ENCODE data around the gene IFI30. TPM values are rescaled to one million over a fixed set of nuclear protein-coding genes. Genes with fewer than 3 reads are reported as not detected.
A peak's percentile ranks its signal among the peaks of the same experiment; 100 is the strongest.

IFI30 gene
- polyA plus RNA-seq, 1 of the 3 experiments (the other 2 are of a cell fraction) = 11.6 TPM

DNA sequence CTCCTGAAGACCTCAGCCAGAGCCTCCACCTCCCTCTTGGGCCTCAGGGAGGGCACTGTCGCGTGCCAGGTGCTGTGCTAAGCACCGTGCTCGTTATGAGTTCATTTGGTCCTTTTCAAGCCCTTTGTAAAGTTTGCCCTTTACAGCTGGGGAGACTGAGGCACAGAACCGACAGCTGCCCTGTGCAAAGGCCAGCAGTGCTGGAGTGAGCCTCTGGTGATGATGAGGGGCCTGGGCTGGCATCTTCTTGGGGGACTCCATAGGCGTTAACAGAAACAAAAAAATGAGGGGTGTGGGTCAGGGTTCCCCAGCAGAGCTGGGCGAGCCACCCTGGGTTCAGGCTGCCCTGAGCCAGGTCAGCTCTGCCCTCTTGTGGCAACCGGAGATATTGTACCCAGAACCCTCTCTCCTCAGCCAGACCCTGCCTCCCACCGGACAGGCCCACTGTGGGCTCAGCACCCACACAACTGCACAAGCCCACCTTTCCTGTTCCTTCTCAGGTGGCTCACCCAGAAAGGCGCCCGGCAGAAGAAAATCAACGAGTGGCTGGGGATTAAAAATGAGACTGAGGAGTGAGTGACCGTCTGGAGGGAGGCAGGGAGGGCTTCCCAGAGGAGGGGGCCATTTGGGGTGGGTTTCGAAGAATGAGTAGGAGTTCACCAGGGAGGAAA is 5.5 kb upstream of the IFI30 start:
- H3K4me2 ChIP-seq = no peak overlapping the region
- 61% methylated on average over 14 of the region's 14 CpGs for WGBS (ENCODE audit: low lambda C conversion rate)
- no peak for TF ChIP-seq RXRA (IDR thresholded peaks at IDR 0.05; ENCODE audit: borderline replicate concordance, low read depth)
- no peak for TF ChIP-seq POLR2AphosphoS5 (IDR thresholded peaks at IDR 0.05; ENCODE audit: low read depth, low read length)
- TF ChIP-seq TCF12 (IDR thresholded peaks at IDR 0.05) = no peak
- TF ChIP-seq, protein P1, sequence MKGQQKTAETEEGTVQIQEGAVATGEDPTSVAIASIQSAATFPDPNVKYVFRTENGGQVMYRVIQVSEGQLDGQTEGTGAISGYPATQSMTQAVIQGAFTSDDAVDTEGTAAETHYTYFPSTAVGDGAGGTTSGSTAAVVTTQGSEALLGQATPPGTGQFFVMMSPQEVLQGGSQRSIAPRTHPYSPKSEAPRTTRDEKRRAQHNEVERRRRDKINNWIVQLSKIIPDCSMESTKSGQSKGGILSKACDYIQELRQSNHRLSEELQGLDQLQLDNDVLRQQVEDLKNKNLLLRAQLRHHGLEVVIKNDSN (IDR thresholded peaks at IDR 0.05; ENCODE audit: borderline replicate concordance, low read depth) = no peak
- TF ChIP-seq, protein P2, sequence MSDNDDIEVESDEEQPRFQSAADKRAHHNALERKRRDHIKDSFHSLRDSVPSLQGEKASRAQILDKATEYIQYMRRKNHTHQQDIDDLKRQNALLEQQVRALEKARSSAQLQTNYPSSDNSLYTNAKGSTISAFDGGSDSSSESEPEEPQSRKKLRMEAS (IDR thresholded peaks at IDR 0.05; ENCODE audit: low read depth) = no peak
- peak; percentile 77 for TF ChIP-seq RAD21 (IDR thresholded peaks at IDR 0.05; ENCODE audit: low read length)
- TF ChIP-seq, protein P3, sequence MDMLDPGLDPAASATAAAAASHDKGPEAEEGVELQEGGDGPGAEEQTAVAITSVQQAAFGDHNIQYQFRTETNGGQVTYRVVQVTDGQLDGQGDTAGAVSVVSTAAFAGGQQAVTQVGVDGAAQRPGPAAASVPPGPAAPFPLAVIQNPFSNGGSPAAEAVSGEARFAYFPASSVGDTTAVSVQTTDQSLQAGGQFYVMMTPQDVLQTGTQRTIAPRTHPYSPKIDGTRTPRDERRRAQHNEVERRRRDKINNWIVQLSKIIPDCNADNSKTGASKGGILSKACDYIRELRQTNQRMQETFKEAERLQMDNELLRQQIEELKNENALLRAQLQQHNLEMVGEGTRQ (IDR thresholded peaks at IDR 0.05; ENCODE audit: borderline replicate concordance, low read depth, low read length) = no peak
- no peak for TF ChIP-seq GATA2 (CRISPR knock-in tag; IDR thresholded peaks at IDR 0.05)
- no peak for TF ChIP-seq GABPA (IDR thresholded peaks at IDR 0.05; ENCODE audit: low read depth)
- no peak for TF ChIP-seq NRF1 (IDR thresholded peaks at IDR 0.05; ENCODE audit: low read depth, low read length)
- TF ChIP-seq SIN3A (IDR thresholded peaks at IDR 0.05; ENCODE audit: borderline replicate concordance, low read depth, low read length) = no peak
- TF ChIP-seq, protein P4, sequence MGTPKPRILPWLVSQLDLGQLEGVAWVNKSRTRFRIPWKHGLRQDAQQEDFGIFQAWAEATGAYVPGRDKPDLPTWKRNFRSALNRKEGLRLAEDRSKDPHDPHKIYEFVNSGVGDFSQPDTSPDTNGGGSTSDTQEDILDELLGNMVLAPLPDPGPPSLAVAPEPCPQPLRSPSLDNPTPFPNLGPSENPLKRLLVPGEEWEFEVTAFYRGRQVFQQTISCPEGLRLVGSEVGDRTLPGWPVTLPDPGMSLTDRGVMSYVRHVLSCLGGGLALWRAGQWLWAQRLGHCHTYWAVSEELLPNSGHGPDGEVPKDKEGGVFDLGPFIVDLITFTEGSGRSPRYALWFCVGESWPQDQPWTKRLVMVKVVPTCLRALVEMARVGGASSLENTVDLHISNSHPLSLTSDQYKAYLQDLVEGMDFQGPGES (IDR thresholded peaks at IDR 0.05; ENCODE audit: low read depth, low read length) = no peak
- peak; percentile 51 for TF ChIP-seq SMC3 (IDR thresholded peaks at IDR 0.05; ENCODE audit: low read depth, low read length)
- no peak for TF ChIP-seq TEAD4 (IDR thresholded peaks at IDR 0.05; ENCODE audit: borderline replicate concordance, insufficient read depth)
- TF ChIP-seq MEF2A (IDR thresholded peaks at IDR 0.05; ENCODE audit: borderline replicate concordance, low read depth) = no peak
- no peak for TF ChIP-seq TAF1 (IDR thresholded peaks at IDR 0.05; ENCODE audit: borderline replicate concordance, low read depth, low read length)
- TF ChIP-seq, protein P5, sequence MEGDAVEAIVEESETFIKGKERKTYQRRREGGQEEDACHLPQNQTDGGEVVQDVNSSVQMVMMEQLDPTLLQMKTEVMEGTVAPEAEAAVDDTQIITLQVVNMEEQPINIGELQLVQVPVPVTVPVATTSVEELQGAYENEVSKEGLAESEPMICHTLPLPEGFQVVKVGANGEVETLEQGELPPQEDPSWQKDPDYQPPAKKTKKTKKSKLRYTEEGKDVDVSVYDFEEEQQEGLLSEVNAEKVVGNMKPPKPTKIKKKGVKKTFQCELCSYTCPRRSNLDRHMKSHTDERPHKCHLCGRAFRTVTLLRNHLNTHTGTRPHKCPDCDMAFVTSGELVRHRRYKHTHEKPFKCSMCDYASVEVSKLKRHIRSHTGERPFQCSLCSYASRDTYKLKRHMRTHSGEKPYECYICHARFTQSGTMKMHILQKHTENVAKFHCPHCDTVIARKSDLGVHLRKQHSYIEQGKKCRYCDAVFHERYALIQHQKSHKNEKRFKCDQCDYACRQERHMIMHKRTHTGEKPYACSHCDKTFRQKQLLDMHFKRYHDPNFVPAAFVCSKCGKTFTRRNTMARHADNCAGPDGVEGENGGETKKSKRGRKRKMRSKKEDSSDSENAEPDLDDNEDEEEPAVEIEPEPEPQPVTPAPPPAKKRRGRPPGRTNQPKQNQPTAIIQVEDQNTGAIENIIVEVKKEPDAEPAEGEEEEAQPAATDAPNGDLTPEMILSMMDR (IDR thresholded peaks at IDR 0.05) = peak; percentile 70
- TF ChIP-seq, protein P6, sequence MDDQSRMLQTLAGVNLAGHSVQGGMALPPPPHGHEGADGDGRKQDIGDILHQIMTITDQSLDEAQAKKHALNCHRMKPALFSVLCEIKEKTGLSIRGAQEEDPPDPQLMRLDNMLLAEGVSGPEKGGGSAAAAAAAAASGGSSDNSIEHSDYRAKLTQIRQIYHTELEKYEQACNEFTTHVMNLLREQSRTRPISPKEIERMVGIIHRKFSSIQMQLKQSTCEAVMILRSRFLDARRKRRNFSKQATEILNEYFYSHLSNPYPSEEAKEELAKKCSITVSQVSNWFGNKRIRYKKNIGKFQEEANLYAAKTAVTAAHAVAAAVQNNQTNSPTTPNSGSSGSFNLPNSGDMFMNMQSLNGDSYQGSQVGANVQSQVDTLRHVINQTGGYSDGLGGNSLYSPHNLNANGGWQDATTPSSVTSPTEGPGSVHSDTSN (IDR thresholded peaks at IDR 0.05) = no peak
- TF ChIP-seq NFIC (IDR thresholded peaks at IDR 0.05; ENCODE audit: borderline replicate concordance) = no peak
- TF ChIP-seq, protein P7, sequence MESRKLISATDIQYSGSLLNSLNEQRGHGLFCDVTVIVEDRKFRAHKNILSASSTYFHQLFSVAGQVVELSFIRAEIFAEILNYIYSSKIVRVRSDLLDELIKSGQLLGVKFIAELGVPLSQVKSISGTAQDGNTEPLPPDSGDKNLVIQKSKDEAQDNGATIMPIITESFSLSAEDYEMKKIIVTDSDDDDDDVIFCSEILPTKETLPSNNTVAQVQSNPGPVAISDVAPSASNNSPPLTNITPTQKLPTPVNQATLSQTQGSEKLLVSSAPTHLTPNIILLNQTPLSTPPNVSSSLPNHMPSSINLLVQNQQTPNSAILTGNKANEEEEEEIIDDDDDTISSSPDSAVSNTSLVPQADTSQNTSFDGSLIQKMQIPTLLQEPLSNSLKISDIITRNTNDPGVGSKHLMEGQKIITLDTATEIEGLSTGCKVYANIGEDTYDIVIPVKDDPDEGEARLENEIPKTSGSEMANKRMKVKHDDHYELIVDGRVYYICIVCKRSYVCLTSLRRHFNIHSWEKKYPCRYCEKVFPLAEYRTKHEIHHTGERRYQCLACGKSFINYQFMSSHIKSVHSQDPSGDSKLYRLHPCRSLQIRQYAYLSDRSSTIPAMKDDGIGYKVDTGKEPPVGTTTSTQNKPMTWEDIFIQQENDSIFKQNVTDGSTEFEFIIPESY (IDR thresholded peaks at IDR 0.05; ENCODE audit: borderline replicate concordance, low read depth) = no peak
- TF ChIP-seq EZH2phosphoT487 (IDR thresholded peaks at IDR 0.05; ENCODE audit: borderline replicate concordance, low read depth) = no peak
- TF ChIP-seq JUND (IDR thresholded peaks at IDR 0.05) = no peak
- TF ChIP-seq CHD2 (IDR thresholded peaks at IDR 0.05; ENCODE audit: low read length, partially characterized antibody) = no peak
- no peak for TF ChIP-seq EP300 (IDR thresholded peaks at IDR 0.05; ENCODE audit: borderline replicate concordance in 1 of 2, low read depth in 1 of 2, low read length in 1 of 2)
- TF ChIP-seq RFX5 (IDR thresholded peaks at IDR 0.05; ENCODE audit: low read length) = no peak
- H3K36me3 ChIP-seq (replicated peaks in 1 of 2; ENCODE audit: control insufficient read depth in 1 of 2, insufficient read depth in 2 of 2, low read length in 1 of 2) = peaks cover 28 to 30% of the 10 kb centered on the region in 2 experiments
- no peak overlapping the region for H3K9ac ChIP-seq
- H3K27ac ChIP-seq (ENCODE audit: low read depth in 2 of 2, low read length in 1 of 2) = no peak overlapping the region
- no peaks in the 10 kb centered on the region for H3K9me2 ChIP-seq
- no peaks in the 10 kb centered on the region for H3K9me3 ChIP-seq
- no peaks in the 10 kb centered on the region for H3K27me3 ChIP-seq (ENCODE audit: insufficient read depth)
- CTCF ChIA-PET = interaction anchor here (0.6 to 9.4 kb wide), 21 partner anchors 9 to 746 kb away, joined by 3 to 78 read pairs (median 4); partner anchors contain the start of gene PIK3R2
- no peak overlapping the region for H2AFZ ChIP-seq (ENCODE audit: low read depth)
- peak; percentile 94 for DNase-seq
- H3K4me1 ChIP-seq (ENCODE audit: control insufficient read depth in 1 of 2, insufficient read depth in 2 of 2, low read depth in 1 of 2, low read length in 1 of 2) = no peaks in the 10 kb centered on the region; a peak in 1 of 4 replicates
- H4K20me1 ChIP-seq (ENCODE audit: insufficient read depth) = no peaks in the 10 kb centered on the region
- POLR2A ChIA-PET = interaction anchor here (0.6 to 1.7 kb wide), 3 partner anchors 55 to 103 kb away, joined by 3 to 4 read pairs (median 3); no protein-coding TSS in a partner anchor
- H3K79me2 ChIP-seq (ENCODE audit: insufficient read depth) = no peaks in the 10 kb centered on the region
- no peak overlapping the region for H3K4me3 ChIP-seq (ENCODE audit: low read depth in 2 of 2, low read length in 1 of 2)
- peaks cover 13% of the 10 kb centered on the region for H3F3A ChIP-seq (replicated peaks; ENCODE audit: insufficient read depth)

Data from SK-N-SH (cell line).